Fibroblast of mammary gland (primary cell): Measurements from ENCODE around the gene NEURL4.

Experiments used
- DNase-seq: peaks from one replicate; pipeline ENCODE4 v3.0.0-alpha.2; 2010; ENCODE audit warnings: low read depth
- H3K4me3 ChIP-seq: 2 replicates; pipeline ENCODE4 v1.5.1; 2011; ENCODE audit warnings: low read depth, mild to moderate bottlenecking, low read length, moderate library complexity; ENCODE audit not compliant: control insufficient read depth
- CTCF ChIP-seq: conservative IDR thresholded peaks from 2 replicates; pipeline ENCODE4 v1.5.1; 2011; ENCODE audit warnings: low read depth, low read length, inconsistent platforms; ENCODE audit not compliant: control insufficient read depth, insufficient read depth

Gene NEURL4

GRCh38 chr17:7363311-7363710 lies 34.2 kb upstream of the NEURL4 start:
- TF ChIP-seq CTCF, result no peak
- peak; percentile 38 for DNase-seq
- H3K4me3 ChIP-seq, result no peak overlapping the region

- TF ChIP-seq CTCF, result no peak
- no peak for DNase-seq
- H3K4me3 ChIP-seq, result no peak overlapping the region
Observed at GRCh38 chr17:7361906-7362305, 32.8 kb upstream of the NEURL4 start.

- DNase-seq, result no peak
Observed at GRCh38 chr17:7357381-7357780, 28.2 kb upstream of the NEURL4 start.

GRCh38 chr17:7356756-7357155 lies 27.6 kb upstream of the NEURL4 start:
- no peak overlapping the region for H3K4me3 ChIP-seq
- no peak for DNase-seq
- no peak for TF ChIP-seq CTCF

More at GRCh38 chr17:7357381-7357780, 28.2 kb upstream of the NEURL4 start:
- TF ChIP-seq CTCF, result no peak
- H3K4me3 ChIP-seq, result no peak overlapping the region

- H3K4me3 ChIP-seq, result no peak overlapping the region
- peak; percentile 80 for TF ChIP-seq CTCF
- peak; percentile 66 for DNase-seq
Observed at GRCh38 chr17:7356072-7356549, 27.0 kb upstream of the NEURL4 start.

GRCh38 chr17:7355573-7355972 lies 26.4 kb upstream of the NEURL4 start:
- DNase-seq, result no peak
- H3K4me3 ChIP-seq, result no peak overlapping the region
- TF ChIP-seq CTCF, result no peak

- no peak for DNase-seq
- no peak for TF ChIP-seq CTCF
- H3K4me3 ChIP-seq, result no peak within 1 kb of the TSS
Observed at GRCh38 chr17:7355053-7355452, 25.9 kb upstream of the NEURL4 start, which contains the start of gene TMEM95. TMEM95 (plus strand) TSS chr17:7355156; CDS start chr17:7355205, 49 bp downstream.
